ENCODE measurements around the gene GMCL1. TPM values are rescaled to one million over a fixed set of nuclear protein-coding genes. Genes with fewer than 3 reads are reported as not detected.
A peak's percentile ranks its signal among the peaks of the same experiment; 100 is the strongest.

GMCL1 gene
- total and polyA plus RNA-seq, 2 experiments from 2014 or later: 9.6 to 14.5 TPM

DNA sequence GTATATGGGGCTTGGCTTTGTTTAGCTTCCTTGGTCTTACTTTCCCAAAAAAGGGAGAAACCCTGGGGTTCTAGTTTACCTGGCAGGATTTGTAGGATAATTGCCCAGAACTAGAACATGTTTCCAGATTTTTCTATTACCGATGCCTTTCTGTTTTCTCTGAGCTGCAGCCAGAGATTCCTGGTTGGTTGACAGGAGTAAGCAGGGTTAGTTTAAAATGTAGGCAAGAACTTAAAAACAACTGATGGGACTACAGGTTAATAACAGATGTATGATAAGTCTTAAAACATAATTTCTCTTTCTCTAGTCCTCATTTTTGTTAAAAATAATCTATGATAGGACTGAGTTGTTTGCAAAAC, 38.9 kb upstream of the GMCL1 start:
- 6 to 15% methylated on average over 1 of the region's 1 CpG for WGBS, 2 experiments (ENCODE audit: low coverage in 1 of 2, low lambda C conversion rate in 2 of 2, missing lambda C conversion rate in 2 of 2)
- peak overlapping the region; percentile 91 for H3K27ac ChIP-seq
- H3K4me3 ChIP-seq: peak overlapping the region; percentile 50
- peaks cover 19% of the 10 kb centered on the region for H3F3A ChIP-seq (ENCODE audit: insufficient read depth)
- no peaks in the 10 kb centered on the region for H3K36me3 ChIP-seq (ENCODE audit: low read depth)
- TF ChIP-seq EZH2 (IDR thresholded peaks at IDR 0.05; ENCODE audit: insufficient read depth, poor library complexity, severe bottlenecking): no peak
- peak overlapping the region; percentile 78 for H3K4me2 ChIP-seq (ENCODE audit: unreplicated experiment)
- DNase-seq: no peak
- H3K9me2 ChIP-seq (ENCODE audit: insufficient read depth): no peaks in the 10 kb centered on the region
- H3K4me1 ChIP-seq (ENCODE audit: insufficient read depth): peaks cover 33% of the 10 kb centered on the region
- H2AFZ ChIP-seq: peak overlapping the region; percentile 70; the same call in 1 of the 2 replicates
- no peaks in the 10 kb centered on the region for H3K27me3 ChIP-seq (replicated peaks; ENCODE audit: insufficient read depth)
- in situ Hi-C loops (cut with MboI): no loop called here
- H3K79me2 ChIP-seq (ENCODE audit: insufficient read depth): 0 out of 2 replicates have a peak, but pooled peaks cover 5% of the 10 kb centered on the region
- H3K9me3 ChIP-seq (ENCODE audit: low read depth): no peaks in the 10 kb centered on the region
- peak overlapping the region; percentile 74 for H3K9ac ChIP-seq
- H4K20me1 ChIP-seq (ENCODE audit: insufficient read depth): no peaks in the 10 kb centered on the region

DNA sequence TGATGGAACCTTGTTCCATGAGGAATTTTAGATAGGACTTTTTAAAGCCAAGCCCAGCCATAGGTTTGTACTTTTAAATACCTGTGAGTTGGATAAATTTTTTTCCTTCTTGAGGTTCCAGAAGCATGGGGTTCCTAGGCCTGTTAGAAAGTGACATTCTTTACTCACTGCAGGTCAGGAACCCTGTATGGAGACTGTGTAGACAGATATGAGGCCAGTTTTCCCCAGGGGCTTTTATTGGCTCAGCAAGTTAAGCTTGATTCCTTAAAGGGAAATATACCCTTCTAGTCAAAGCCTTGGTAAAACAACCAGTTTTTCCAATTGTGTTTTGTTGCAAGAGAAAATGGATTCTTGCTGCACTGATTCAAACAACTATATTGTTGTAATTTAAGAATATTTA, 38.4 kb upstream of the GMCL1 start:
- peak; percentile 33 for DNase-seq
- peak overlapping the region; percentile 74 for H3K9ac ChIP-seq

DNA sequence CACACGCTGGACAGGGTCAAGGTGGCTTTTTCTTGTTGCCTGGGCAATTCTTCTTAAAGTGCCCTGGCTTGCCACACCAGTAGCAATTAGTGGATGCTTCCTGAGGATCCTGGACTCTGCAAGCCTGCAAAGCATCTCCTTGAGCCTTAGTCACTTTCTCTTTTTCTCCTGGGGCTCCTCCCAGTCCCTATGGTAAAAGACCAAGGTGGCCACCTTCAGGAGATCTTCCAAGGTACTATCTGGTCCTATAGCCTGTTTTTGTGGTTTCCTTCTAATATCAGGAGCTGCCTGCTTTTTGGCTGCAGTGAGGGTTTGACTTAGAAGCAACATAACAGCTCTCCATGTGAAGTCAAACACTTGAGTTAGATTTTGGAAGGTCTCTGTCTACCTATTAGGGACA, 33.3 kb upstream of the GMCL1 start:
- in situ Hi-C loops (cut with MboI): no loop called here
- DNase-seq: peak; percentile 11
- 92 to 100% methylated on average over 1 of the region's 1 CpG for WGBS, 2 experiments (ENCODE audit: low coverage in 1 of 2, low lambda C conversion rate in 2 of 2, missing lambda C conversion rate in 2 of 2)

More for the DNA sequence above, 38.4 kb upstream of the GMCL1 start:
- no peak overlapping the region for H2AFZ ChIP-seq
- no peak overlapping the region for H3K4me3 ChIP-seq
- H4K20me1 ChIP-seq (ENCODE audit: insufficient read depth): no peaks in the 10 kb centered on the region
- peak overlapping the region; percentile 78 for H3K4me2 ChIP-seq (ENCODE audit: unreplicated experiment)
- peaks cover 33% of the 10 kb centered on the region for H3K4me1 ChIP-seq (ENCODE audit: insufficient read depth)
- no peaks in the 10 kb centered on the region for H3K27me3 ChIP-seq (replicated peaks; ENCODE audit: insufficient read depth)
- H3K9me3 ChIP-seq (ENCODE audit: low read depth): no peaks in the 10 kb centered on the region
- H3K9me2 ChIP-seq (ENCODE audit: insufficient read depth): no peaks in the 10 kb centered on the region
- peak overlapping the region; percentile 91 for H3K27ac ChIP-seq
- peaks cover 19% of the 10 kb centered on the region for H3F3A ChIP-seq (ENCODE audit: insufficient read depth)
- TF ChIP-seq EZH2phosphoT487 (IDR thresholded peaks at IDR 0.05; ENCODE audit: insufficient read depth, low read depth) (no peak), EZH2 (IDR thresholded peaks at IDR 0.05; ENCODE audit: insufficient read depth, poor library complexity, severe bottlenecking) (no peak)
- in situ Hi-C loops (cut with MboI): no loop called here
- H3K79me2 ChIP-seq (ENCODE audit: insufficient read depth): 0 out of 2 replicates have a peak, but pooled peaks cover 5% of the 10 kb centered on the region
- H3K36me3 ChIP-seq (ENCODE audit: low read depth): no peaks in the 10 kb centered on the region

DNA sequence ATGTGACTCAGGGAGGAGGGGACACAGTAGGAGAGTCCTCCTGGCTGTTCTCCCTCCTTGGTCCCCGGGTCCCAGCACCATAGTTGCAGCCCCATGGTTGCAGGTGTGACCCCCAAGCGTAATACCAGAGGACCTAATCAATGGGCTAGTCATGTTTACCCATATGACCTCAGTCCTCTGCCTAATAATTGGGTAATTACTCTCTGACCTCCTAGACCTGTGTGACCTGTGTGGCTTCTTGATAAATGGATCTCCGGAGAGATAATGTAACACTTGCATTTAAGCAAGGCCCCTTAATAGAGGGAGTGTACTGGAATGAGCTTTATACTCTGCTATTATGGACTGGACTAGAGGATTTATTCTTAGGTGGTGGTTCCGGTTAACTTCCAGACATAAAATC, 32.2 kb upstream of the GMCL1 start:
- H3K36me3 ChIP-seq (ENCODE audit: low read depth): 0 out of 2 replicates have a peak, but pooled peaks cover 3% of the 10 kb centered on the region
- in situ Hi-C loops (cut with MboI): no loop called here
- no peak overlapping the region for H3K4me3 ChIP-seq
- no peak overlapping the region for H3K27ac ChIP-seq
- DNase-seq: no peak
- no peak overlapping the region for H3K4me2 ChIP-seq (ENCODE audit: unreplicated experiment)
- peaks cover 19% of the 10 kb centered on the region; the same call in 1 of the 2 replicates for H3F3A ChIP-seq (ENCODE audit: insufficient read depth)
- H3K79me2 ChIP-seq (ENCODE audit: insufficient read depth): no peaks in the 10 kb centered on the region
- no peaks in the 10 kb centered on the region for H4K20me1 ChIP-seq (ENCODE audit: insufficient read depth)
- no peaks in the 10 kb centered on the region for H3K27me3 ChIP-seq (replicated peaks; ENCODE audit: insufficient read depth)
- H3K4me1 ChIP-seq (ENCODE audit: insufficient read depth): peaks cover 18% of the 10 kb centered on the region
- no peaks in the 10 kb centered on the region for H3K9me3 ChIP-seq (ENCODE audit: low read depth)
- WGBS, 2 experiments (ENCODE audit: low coverage in 1 of 2, low lambda C conversion rate in 2 of 2, missing lambda C conversion rate in 2 of 2): 56 to 58% methylated on average over 4 of the region's 4 CpGs
- no peak overlapping the region for H3K9ac ChIP-seq
- H2AFZ ChIP-seq: no peak overlapping the region
- TF ChIP-seq EZH2phosphoT487 (IDR thresholded peaks at IDR 0.05; ENCODE audit: insufficient read depth, low read depth): no peak
- TF ChIP-seq EZH2 (IDR thresholded peaks at IDR 0.05; ENCODE audit: insufficient read depth, poor library complexity, severe bottlenecking): no peak
- no peaks in the 10 kb centered on the region for H3K9me2 ChIP-seq (ENCODE audit: insufficient read depth)

More for the DNA sequence above, 33.3 kb upstream of the GMCL1 start:
- no peak overlapping the region for H3K9ac ChIP-seq
- H3F3A ChIP-seq (ENCODE audit: insufficient read depth): peaks cover 19% of the 10 kb centered on the region; the same call in 1 of the 2 replicates
- no peaks in the 10 kb centered on the region for H4K20me1 ChIP-seq (ENCODE audit: insufficient read depth)
- no peaks in the 10 kb centered on the region for H3K9me3 ChIP-seq (ENCODE audit: low read depth)
- no peak overlapping the region for H2AFZ ChIP-seq
- H3K27ac ChIP-seq: no peak overlapping the region
- TF ChIP-seq EZH2 (IDR thresholded peaks at IDR 0.05; ENCODE audit: insufficient read depth, poor library complexity, severe bottlenecking) (no peak), EZH2phosphoT487 (IDR thresholded peaks at IDR 0.05; ENCODE audit: insufficient read depth, low read depth) (no peak)
- H3K4me1 ChIP-seq (ENCODE audit: insufficient read depth): peaks cover 27% of the 10 kb centered on the region
- no peak overlapping the region for H3K4me2 ChIP-seq (ENCODE audit: unreplicated experiment)
- H3K36me3 ChIP-seq (ENCODE audit: low read depth): 0 out of 2 replicates have a peak, but pooled peaks cover 3% of the 10 kb centered on the region
- no peaks in the 10 kb centered on the region for H3K9me2 ChIP-seq (ENCODE audit: insufficient read depth)
- H3K27me3 ChIP-seq (replicated peaks; ENCODE audit: insufficient read depth): no peaks in the 10 kb centered on the region
- no peak overlapping the region for H3K4me3 ChIP-seq
- 0 out of 2 replicates have a peak, but pooled peaks cover under 1% of the 10 kb centered on the region for H3K79me2 ChIP-seq (ENCODE audit: insufficient read depth)
